CD4-positive, CD25-positive, alpha-beta regulatory T cell (primary cell): Measurements from ENCODE around the gene AUTS2. TPM values are rescaled to one million over a fixed set of nuclear protein-coding genes. Genes with fewer than 3 reads are reported as not detected.
A peak's percentile ranks its signal among the peaks of the same experiment; 100 is the strongest.

Experiments
- ATAC-seq, 2 donors: fragments of 150-1000 bp; cut with Tn5 transposase; one replicate each; pipeline ENCODE4 v1.10.0; 2021; ENCODE audit warnings: low read depth in 2 of 2, moderate number of reproducible peaks in 2 of 2, moderate library complexity in 1 of 2
- DNase-seq, 3 donors: peaks; one replicate each; pipeline versions ENCODE4 v3.0.0 to v3.0.0-alpha.2; 2012 to 2022; ENCODE audit warnings: mixed read lengths in 1 of 3
- H3K27ac ChIP-seq: one replicate; pipeline ENCODE4 v1.7.0; 2013; ENCODE audit warnings: mild to moderate bottlenecking, low read length; ENCODE audit not compliant: insufficient read depth, poor library complexity, severe bottlenecking
- H3K27me3 ChIP-seq: one replicate; pipeline ENCODE4 v1.7.0; 2013; ENCODE audit warnings: low read length; ENCODE audit not compliant: control insufficient read depth, insufficient read depth
- H3K36me3 ChIP-seq: one replicate; pipeline ENCODE4 v1.7.0; 2013; ENCODE audit warnings: mild to moderate bottlenecking, low read length, moderate library complexity; ENCODE audit not compliant: control insufficient read depth, insufficient read depth
- H3K4me1 ChIP-seq: 2 replicates; pipeline ENCODE4 v1.7.0; 2013; ENCODE audit warnings: mild to moderate bottlenecking, low read length; ENCODE audit not compliant: insufficient read depth, control insufficient read depth, poor library complexity, severe bottlenecking
- H3K4me3 ChIP-seq: one replicate; pipeline ENCODE4 v1.7.0; 2013; ENCODE audit warnings: low read depth, mild to moderate bottlenecking, low read length, moderate library complexity
- H3K9me3 ChIP-seq, 2 experiments: 1 replicate in 1 of 2; 2 replicates in 1 of 2; pipeline ENCODE4 v1.7.0; 2013; ENCODE audit warnings: low read length in 2 of 2, mild to moderate bottlenecking in 1 of 2, moderate library complexity in 1 of 2; ENCODE audit not compliant: control insufficient read depth in 2 of 2
- H3K27ac Mint-ChIP-seq, 3 donors: one replicate each; pipeline ENCODE4 v1.8.0; 2020 to 2022; ENCODE audit warnings: mild to moderate bottlenecking in 3 of 3, mixed read lengths in 3 of 3, moderate library complexity in 2 of 3
- H3K27me3 Mint-ChIP-seq: one replicate; pipeline ENCODE4 v1.8.0; 2022; ENCODE audit warnings: mild to moderate bottlenecking, mixed read lengths
- H3K36me3 Mint-ChIP-seq: one replicate; pipeline ENCODE4 v1.8.0; 2020; ENCODE audit warnings: mixed read lengths
- H3K4me1 Mint-ChIP-seq, 4 donors: one replicate each; pipeline ENCODE4 v1.8.0; 2020 to 2022; ENCODE audit warnings: mixed read lengths in 4 of 4, mild to moderate bottlenecking in 1 of 4
- H3K4me3 Mint-ChIP-seq, 4 donors: one replicate each; pipeline ENCODE4 v1.8.0; 2020 to 2022; ENCODE audit warnings: mild to moderate bottlenecking in 4 of 4, mixed read lengths in 4 of 4, moderate library complexity in 3 of 4
- H3K9me3 Mint-ChIP-seq, 7 donors: one replicate each; pipeline ENCODE4 v1.8.0; 2020 to 2022; ENCODE audit warnings: mixed read lengths in 7 of 7, mild to moderate bottlenecking in 3 of 7, moderate library complexity in 2 of 7
- polyA plus RNA-seq, 4 donors: library from polyadenylated mRNA; unstranded; fragments of 300-500 nt; fragmentation: Illumina TruSeq; gene quantifications; one replicate each; pipeline ENCODE4 v1.2.3, GENCODE V29; 2021
- total RNA-seq: library from RNA; stranded (reverse); gene quantifications from one replicate; pipeline ENCODE4 v1.2.3, GENCODE V29; 2022

Gene AUTS2
- total and polyA plus RNA-seq, 5 donors from 2014 or later = 0.47 to 32.4 (median 0.74) TPM

DNA sequence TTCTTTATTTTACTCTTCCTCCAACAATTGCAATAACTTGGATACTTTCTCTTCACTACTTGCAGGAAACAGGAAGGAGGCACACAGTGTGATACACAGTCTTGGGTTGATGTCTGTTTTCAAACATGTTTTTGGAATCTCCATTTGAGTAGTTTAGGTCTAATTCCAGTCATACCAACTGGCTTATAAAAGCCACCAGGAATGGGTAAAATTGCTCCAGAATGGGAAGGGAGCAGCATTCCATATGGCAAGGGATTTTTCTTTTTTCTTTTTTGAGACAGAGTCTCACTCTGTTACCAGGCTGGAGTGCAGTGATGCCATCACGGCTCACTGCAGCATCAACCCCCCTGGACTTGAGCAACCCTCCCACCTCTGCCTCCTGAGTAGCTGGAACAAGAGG is 988.5 kb downstream of the AUTS2 start:
- Histone ChIP-seq H3K9me3 (no peaks in the 10 kb centered on the region), H3K4me1 (no peaks in the 10 kb centered on the region), H3K36me3 (no peaks in the 10 kb centered on the region), H3K4me3 (no peak overlapping the region), H3K27ac (no peak overlapping the region), H3K27me3 (no peaks in the 10 kb centered on the region)
- Mint-ChIP-seq H3K4me1 (no peaks in the 10 kb centered on the region), H3K27me3 (no peaks in the 10 kb centered on the region), H3K27ac (no peak overlapping the region), H3K9me3 (no peaks in the 10 kb centered on the region), H3K4me3 (no peak overlapping the region), H3K36me3 (no peaks in the 10 kb centered on the region)
- DNase-seq = no peak
- ATAC-seq = no peak

DNA sequence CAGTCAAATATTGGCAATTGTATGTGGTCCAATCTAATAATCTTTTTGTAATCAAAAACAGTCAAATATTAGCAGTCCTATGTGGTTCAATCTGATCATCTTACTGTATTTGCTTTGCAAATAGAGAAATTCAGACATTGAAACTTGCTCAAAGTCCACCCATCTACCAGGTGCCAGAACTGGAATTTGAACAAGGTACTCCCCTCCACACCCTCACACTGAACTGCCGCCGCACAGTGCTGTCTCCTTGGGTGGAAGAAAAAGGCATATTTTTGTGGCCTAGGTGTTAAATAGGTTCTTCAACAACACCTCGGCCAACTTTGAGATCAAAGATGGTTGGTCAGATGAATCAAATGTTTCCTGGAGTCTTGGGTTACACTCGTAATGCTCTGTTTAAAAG is 989.5 kb downstream of the AUTS2 start:
- H3K4me3 Mint-ChIP-seq = no peak overlapping the region
- no peak for DNase-seq

GRCh38 chr7:70588191-70588921 is 990.1 kb downstream of the AUTS2 start:
- H3K9me3 ChIP-seq = no peaks in the 10 kb centered on the region
- H3K36me3 ChIP-seq = no peaks in the 10 kb centered on the region
- no peaks in the 10 kb centered on the region for H3K27me3 ChIP-seq
- H3K4me1 Mint-ChIP-seq = no peaks in the 10 kb centered on the region
- H3K4me1 ChIP-seq = no peaks in the 10 kb centered on the region
- no peaks in the 10 kb centered on the region for H3K9me3 Mint-ChIP-seq
- H3K36me3 Mint-ChIP-seq = no peaks in the 10 kb centered on the region
- no peak overlapping the region for H3K4me3 ChIP-seq
- peaks cover 1% of the 10 kb centered on the region for H3K27me3 Mint-ChIP-seq
- H3K27ac Mint-ChIP-seq = peak overlapping the region in 1 of 3 donors; percentile 80
- DNase-seq (no peak), ATAC-seq (no peak)
- H3K27ac ChIP-seq = no peak overlapping the region
- H3K4me3 Mint-ChIP-seq = no peak overlapping the region

More for the DNA sequence above, 989.5 kb downstream of the AUTS2 start:
- H3K27me3 ChIP-seq = no peaks in the 10 kb centered on the region
- Mint-ChIP-seq H3K4me1 (no peaks in the 10 kb centered on the region), H3K27ac (no peak overlapping the region), H3K27me3 (no peaks in the 10 kb centered on the region), H3K9me3 (no peaks in the 10 kb centered on the region), H3K36me3 (no peaks in the 10 kb centered on the region)
- H3K4me1 ChIP-seq = no peaks in the 10 kb centered on the region
- ATAC-seq = no peak
- H3K4me3 ChIP-seq = no peak overlapping the region
- no peaks in the 10 kb centered on the region for H3K9me3 ChIP-seq
- no peaks in the 10 kb centered on the region for H3K36me3 ChIP-seq
- no peak overlapping the region for H3K27ac ChIP-seq

- H3K27ac Mint-ChIP-seq = no peak overlapping the region
- Histone ChIP-seq H3K4me3 (no peak overlapping the region), H3K36me3 (no peaks in the 10 kb centered on the region), H3K27ac (no peak overlapping the region), H3K4me1 (no peaks in the 10 kb centered on the region), H3K9me3 (no peaks in the 10 kb centered on the region), H3K27me3 (no peaks in the 10 kb centered on the region)
- no peak overlapping the region for H3K4me3 Mint-ChIP-seq
- peaks cover 4% of the 10 kb centered on the region for H3K27me3 Mint-ChIP-seq
- DNase-seq (no peak), ATAC-seq (no peak)
- H3K4me1 Mint-ChIP-seq = no peaks in the 10 kb centered on the region
- H3K9me3 Mint-ChIP-seq = no peaks in the 10 kb centered on the region
- H3K36me3 Mint-ChIP-seq = no peaks in the 10 kb centered on the region
These were observed 990.7 kb downstream of the AUTS2 start for GRCh38 chr7:70589010-70589409.

- Mint-ChIP-seq H3K27me3 (peaks cover 4% of the 10 kb centered on the region), H3K27ac (no peak overlapping the region), H3K36me3 (no peaks in the 10 kb centered on the region), H3K4me3 (no peak overlapping the region), H3K4me1 (no peaks in the 10 kb centered on the region), H3K9me3 (peaks cover 0 to 2% (median 0%) of the 10 kb centered on the region in 7 donors)
- DNase-seq = no peak
- no peaks in the 10 kb centered on the region for H3K9me3 ChIP-seq
- no peak overlapping the region for H3K27ac ChIP-seq
- H3K27me3 ChIP-seq = no peaks in the 10 kb centered on the region
- no peaks in the 10 kb centered on the region for H3K4me1 ChIP-seq
- no peaks in the 10 kb centered on the region for H3K36me3 ChIP-seq
- H3K4me3 ChIP-seq = no peak overlapping the region
- no peak for ATAC-seq
These were observed 991.3 kb downstream of the AUTS2 start for GRCh38 chr7:70589590-70589989.

DNA sequence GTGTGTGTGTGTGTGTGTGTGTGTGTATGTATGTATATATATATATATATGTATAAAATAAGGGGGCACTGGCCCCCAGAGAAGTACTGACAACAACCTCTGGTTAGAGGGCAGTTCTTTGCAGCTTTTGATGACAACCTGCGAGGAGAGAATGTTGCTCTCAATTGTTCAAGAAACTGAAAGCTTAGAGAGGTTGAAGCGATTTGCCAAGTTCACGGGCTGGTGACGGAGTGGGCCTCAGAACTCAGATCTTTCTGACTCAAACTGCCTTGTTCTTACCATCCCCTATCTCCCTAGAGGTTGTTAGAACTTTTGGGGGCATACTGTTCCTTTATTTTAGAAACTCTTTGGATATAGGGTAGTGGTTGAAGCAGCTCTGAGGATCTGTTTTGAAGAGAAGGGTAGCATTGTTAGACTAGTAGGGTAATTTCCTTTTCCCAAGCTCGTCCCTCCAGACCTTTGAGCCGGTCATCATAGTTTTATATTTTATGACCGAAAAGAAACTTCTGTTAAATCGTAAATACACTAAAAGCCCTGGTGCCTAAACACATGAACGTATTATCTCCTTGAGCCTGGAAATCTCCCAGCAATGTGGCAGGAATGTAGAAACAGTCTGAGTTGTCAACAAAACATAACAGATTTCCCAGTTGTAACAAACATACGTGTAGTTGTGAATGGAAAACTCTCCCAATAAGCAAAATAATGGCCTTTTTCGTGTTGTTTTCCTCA is 992.0 kb downstream of the AUTS2 start:
- Mint-ChIP-seq H3K9me3 (peaks cover 0 to 2% (median 0%) of the 10 kb centered on the region in 7 donors), H3K27me3 (peaks cover 4% of the 10 kb centered on the region), H3K36me3 (no peaks in the 10 kb centered on the region), H3K4me3 (no peak overlapping the region), H3K4me1 (peaks cover 0 to under 1% (median 0%) of the 10 kb centered on the region in 4 donors), H3K27ac (no peak overlapping the region)
- ATAC-seq (no peak), DNase-seq (no peak)
- Histone ChIP-seq H3K4me3 (no peak overlapping the region), H3K27ac (no peak overlapping the region), H3K36me3 (no peaks in the 10 kb centered on the region), H3K4me1 (no peaks in the 10 kb centered on the region), H3K27me3 (no peaks in the 10 kb centered on the region), H3K9me3 (no peaks in the 10 kb centered on the region)

- Histone ChIP-seq H3K4me1 (no peaks in the 10 kb centered on the region), H3K9me3 (no peaks in the 10 kb centered on the region), H3K27ac (no peak overlapping the region), H3K36me3 (no peaks in the 10 kb centered on the region), H3K4me3 (no peak overlapping the region), H3K27me3 (no peaks in the 10 kb centered on the region)
- Mint-ChIP-seq H3K27ac (no peak overlapping the region), H3K9me3 (peaks cover 0 to 2% (median 0%) of the 10 kb centered on the region in 7 donors), H3K4me1 (peaks cover 0 to 6% (median 0%) of the 10 kb centered on the region in 4 donors), H3K4me3 (no peak overlapping the region), H3K36me3 (no peaks in the 10 kb centered on the region), H3K27me3 (peaks cover 7% of the 10 kb centered on the region)
- ATAC-seq (no peak), DNase-seq (no peak)
These were observed 993.4 kb downstream of the AUTS2 start for GRCh38 chr7:70591643-70592042.
